Gastrocnemius medialis (tissue), 4 donors: ENCODE results near the gene ACP1. TPM values are rescaled to one million over a fixed set of nuclear protein-coding genes. Genes with fewer than 3 reads are reported as not detected.

ENCODE experiments used
- ATAC-seq, 2 donors: fragments of 150-250 bp; one replicate each; pipeline ENCODE4 v1.9.1; 2016
- DNase-seq, 2 donors: peaks; one replicate each; pipeline ENCODE4 v3.0.0-alpha.2; 2019
- H3K27ac ChIP-seq, 4 donors: fragments of 200-600 bp; sonication (generic); 1 replicate in 1 of 4; 2 replicates in 3 of 4; pipeline ENCODE4 v1.5.1; 2016 to 2018; ENCODE audit warnings: mild to moderate bottlenecking in 2 of 4, moderate library complexity in 1 of 4
- H3K27me3 ChIP-seq, 3 donors: fragments of 200-600 bp; sonication (generic) in 2 of 3; 1 replicate in 1 of 3; 2 replicates in 2 of 3; pipeline versions ENCODE4 v1.5.1 to v1.6.0; 2016 to 2019; ENCODE audit warnings: mild to moderate bottlenecking in 1 of 3, moderate library complexity in 1 of 3
- H3K36me3 ChIP-seq, 2 donors: fragments of 200-600 bp; sonication (generic) in 1 of 2; one replicate each; pipeline ENCODE4 v1.5.1; 2017 to 2018
- H3K4me1 ChIP-seq, 2 donors: fragments of 200-600 bp; sonication (generic) in 1 of 2; one replicate each; pipeline ENCODE4 v1.5.1; 2016 to 2017; ENCODE audit warnings: mild to moderate bottlenecking in 2 of 2
- H3K4me3 ChIP-seq, 4 donors: fragments of 200-600 bp; sonication (generic) in 3 of 4; 1 replicate in 1 of 4; 2 replicates in 3 of 4; pipeline ENCODE4 v1.5.1; 2016 to 2019; ENCODE audit warnings: mild to moderate bottlenecking in 2 of 4
- H3K9me3 ChIP-seq, 3 donors: fragments of 200-600 bp; sonication (generic) in 2 of 3; 1 replicate in 1 of 3; 2 replicates in 2 of 3; pipeline ENCODE4 v1.5.1; 2016 to 2019
- POLR2A ChIP-seq, 2 donors: fragments of 450-650 bp; IDR thresholded peaks; one replicate each; pipeline ENCODE4 v1.6.1; 2017; ENCODE audit warnings: antibody characterized with exemption in 2 of 2, mild to moderate bottlenecking in 2 of 2, moderate library complexity in 2 of 2
- in situ Hi-C, 4 donors: fragments of 200-750 bp; cut with MboI; loops; one replicate each; pipeline versions ENCODE4 v1.15.0 to v1.8.0; 2017; ENCODE audit warnings: low sequenced_read_pairs in 4 of 4
- intact Hi-C: fragments of 100-400 bp; cut with DNase I; formaldehyde crosslinking; loops from one replicate; pipeline ENCODE4 v1.15.1; 2023; ENCODE audit warnings: low total_unique reads
- total RNA-seq, 4 donors: library from RNA; depleted of rRNA; stranded (reverse); fragments of >200 nt; gene quantifications; one replicate each; pipeline versions ENCODE4 v1.1.0 to v1.2.3, GENCODE V29; 2016
- TF ChIP-seq, protein P1 (sequence below), 5 experiments: fragments of 450-650 bp in 3 of 5; fragments of 200-600 bp in 2 of 5; sonication (generic) in 2 of 5; IDR thresholded peaks in 4 of 5; conservative IDR thresholded peaks in 1 of 5; 1 replicate in 4 of 5; 2 replicates in 1 of 5; pipeline ENCODE4 v1.5.1; 2016 to 2019; ENCODE audit warnings: antibody characterized with exemption in 5 of 5, mild to moderate bottlenecking in 3 of 5, moderate library complexity in 3 of 5

Gene ACP1
- total RNA-seq, 4 donors from 2014 or later: 69.7 to 91.3 (median 81.9) TPM

DNA sequence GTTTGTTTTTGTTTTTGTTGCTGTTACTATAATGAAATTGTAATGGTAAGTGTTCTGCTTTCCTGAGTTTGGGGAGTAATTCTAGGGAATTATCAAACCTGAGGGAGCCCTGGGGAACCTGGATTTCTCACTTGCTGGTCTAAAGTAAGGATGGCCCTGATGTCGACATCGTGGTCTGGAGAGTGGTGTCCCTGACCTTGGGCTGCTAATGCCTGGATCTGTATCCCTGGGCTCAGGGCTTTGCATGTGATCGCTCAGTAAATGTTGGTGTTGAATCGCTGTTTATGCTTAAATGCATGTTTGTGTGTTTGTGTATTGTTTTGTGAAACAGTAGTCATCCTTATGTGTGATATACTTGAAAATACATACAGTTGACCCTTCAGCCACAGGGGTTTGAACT, 6.1 kb downstream of the ACP1 start:
- no peaks in the 10 kb centered on the region for H3K9me3 ChIP-seq
- ATAC-seq: no peak
- no peaks in the 10 kb centered on the region for H3K27me3 ChIP-seq
- in situ Hi-C loops (no loop called here), intact Hi-C loops (no loop called here)
- H3K36me3 ChIP-seq: peaks cover 0 to 10% of the 10 kb centered on the region in 2 donors
- H3K4me3 ChIP-seq: no peak overlapping the region
- no peak for DNase-seq
- TF ChIP-seq POLR2A (IDR thresholded peaks at IDR 0.05): no peak
- TF ChIP-seq, protein P1, sequence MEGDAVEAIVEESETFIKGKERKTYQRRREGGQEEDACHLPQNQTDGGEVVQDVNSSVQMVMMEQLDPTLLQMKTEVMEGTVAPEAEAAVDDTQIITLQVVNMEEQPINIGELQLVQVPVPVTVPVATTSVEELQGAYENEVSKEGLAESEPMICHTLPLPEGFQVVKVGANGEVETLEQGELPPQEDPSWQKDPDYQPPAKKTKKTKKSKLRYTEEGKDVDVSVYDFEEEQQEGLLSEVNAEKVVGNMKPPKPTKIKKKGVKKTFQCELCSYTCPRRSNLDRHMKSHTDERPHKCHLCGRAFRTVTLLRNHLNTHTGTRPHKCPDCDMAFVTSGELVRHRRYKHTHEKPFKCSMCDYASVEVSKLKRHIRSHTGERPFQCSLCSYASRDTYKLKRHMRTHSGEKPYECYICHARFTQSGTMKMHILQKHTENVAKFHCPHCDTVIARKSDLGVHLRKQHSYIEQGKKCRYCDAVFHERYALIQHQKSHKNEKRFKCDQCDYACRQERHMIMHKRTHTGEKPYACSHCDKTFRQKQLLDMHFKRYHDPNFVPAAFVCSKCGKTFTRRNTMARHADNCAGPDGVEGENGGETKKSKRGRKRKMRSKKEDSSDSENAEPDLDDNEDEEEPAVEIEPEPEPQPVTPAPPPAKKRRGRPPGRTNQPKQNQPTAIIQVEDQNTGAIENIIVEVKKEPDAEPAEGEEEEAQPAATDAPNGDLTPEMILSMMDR (IDR thresholded peaks at IDR 0.05 in 4 of 5, conservative IDR thresholded peaks at IDR 0.05 in 1 of 5): no peak
- no peak overlapping the region for H3K27ac ChIP-seq
- H3K4me1 ChIP-seq: peaks cover 19 to 31% of the 10 kb centered on the region in 2 donors

DNA sequence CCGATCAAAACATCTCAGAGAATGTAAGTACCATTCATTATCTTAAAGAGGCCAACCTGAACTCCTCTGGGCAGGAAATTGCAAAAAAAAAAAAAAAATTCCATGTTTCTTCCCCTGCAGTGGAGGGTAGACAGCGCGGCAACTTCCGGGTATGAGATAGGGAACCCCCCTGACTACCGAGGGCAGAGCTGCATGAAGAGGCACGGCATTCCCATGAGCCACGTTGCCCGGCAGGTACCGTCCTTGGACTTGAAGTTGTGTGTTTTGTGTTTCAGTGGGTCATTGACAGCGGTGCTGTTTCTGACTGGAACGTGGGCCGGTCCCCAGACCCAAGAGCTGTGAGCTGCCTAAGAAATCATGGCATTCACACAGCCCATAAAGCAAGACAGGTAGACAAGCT, 7.2 kb downstream of the ACP1 start:
- ATAC-seq (no peak), DNase-seq (no peak)
- H3K27ac ChIP-seq: no peak overlapping the region
- no peaks in the 10 kb centered on the region for H3K27me3 ChIP-seq
- no peaks in the 10 kb centered on the region for H3K9me3 ChIP-seq
- in situ Hi-C loops: no loop called here
- intact Hi-C loops: no loop called here
- TF ChIP-seq, protein P1 (IDR thresholded peaks at IDR 0.05 in 4 of 5, conservative IDR thresholded peaks at IDR 0.05 in 1 of 5): no peak
- TF ChIP-seq POLR2A (IDR thresholded peaks at IDR 0.05): no peak
- H3K4me3 ChIP-seq: no peak overlapping the region
- H3K36me3 ChIP-seq: peaks cover 0 to 13% of the 10 kb centered on the region in 2 donors
- peaks cover 13 to 21% of the 10 kb centered on the region in 2 donors for H3K4me1 ChIP-seq

DNA sequence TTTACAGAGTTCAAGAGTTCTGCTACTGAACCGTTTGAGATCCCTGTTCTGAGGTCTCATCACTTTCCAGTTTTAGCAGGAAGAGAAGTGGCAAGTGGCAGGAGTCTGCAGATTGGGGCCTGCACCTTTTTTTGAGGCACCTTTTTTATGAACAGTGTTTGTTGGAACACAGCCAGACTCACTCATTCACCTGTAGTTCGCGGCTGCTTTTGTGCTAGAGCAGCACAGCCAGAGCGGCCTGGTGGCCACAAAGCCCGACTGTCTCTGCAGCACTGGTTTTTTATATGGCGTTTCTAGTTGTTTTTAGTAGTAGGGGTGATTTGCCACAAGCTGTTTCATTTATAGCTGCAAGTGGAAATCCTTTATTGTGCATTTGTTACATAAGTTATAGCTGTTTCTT, 8.6 kb downstream of the ACP1 start:
- in situ Hi-C loops: no loop called here
- TF ChIP-seq, protein P1 (IDR thresholded peaks at IDR 0.05 in 4 of 5, conservative IDR thresholded peaks at IDR 0.05 in 1 of 5): no peak
- no peak for TF ChIP-seq POLR2A (IDR thresholded peaks at IDR 0.05)
- Histone ChIP-seq H3K4me1 (peaks cover 13 to 19% of the 10 kb centered on the region in 2 donors), H3K36me3 (peaks cover 0 to 27% of the 10 kb centered on the region in 2 donors), H3K4me3 (no peak overlapping the region), H3K9me3 (no peaks in the 10 kb centered on the region), H3K27me3 (no peaks in the 10 kb centered on the region), H3K27ac (no peak overlapping the region)
- intact Hi-C loops: no loop called here
- ATAC-seq: no peak
- DNase-seq: no peak

DNA sequence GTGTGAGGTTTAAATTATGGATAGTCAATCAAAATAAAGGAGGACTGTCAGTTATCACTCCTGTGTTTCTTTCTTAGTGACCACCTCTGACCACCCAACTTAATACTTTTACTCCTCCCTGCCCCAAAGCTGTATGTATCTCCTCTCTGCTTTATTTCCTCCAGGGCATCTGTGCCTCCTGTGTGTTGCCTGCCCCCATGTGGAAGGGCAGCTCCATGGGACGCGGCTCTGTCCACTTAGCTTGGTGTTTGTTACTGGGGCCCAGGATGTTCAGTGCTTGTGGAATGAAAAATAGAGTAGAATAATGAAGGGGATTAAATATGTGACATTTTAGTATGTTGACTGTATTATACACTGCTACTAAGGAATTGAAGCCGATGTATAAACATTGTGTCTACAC, 9.8 kb downstream of the ACP1 start:
- H3K27ac ChIP-seq: no peak overlapping the region
- peaks cover 6 to 13% of the 10 kb centered on the region in 2 donors for H3K4me1 ChIP-seq
- H3K36me3 ChIP-seq: peaks cover 0 to 38% of the 10 kb centered on the region in 2 donors
- H3K4me3 ChIP-seq: no peak overlapping the region
- no peak for TF ChIP-seq POLR2A (IDR thresholded peaks at IDR 0.05)
- TF ChIP-seq, protein P1 (IDR thresholded peaks at IDR 0.05 in 4 of 5, conservative IDR thresholded peaks at IDR 0.05 in 1 of 5): no peak
- no peak for ATAC-seq
- H3K9me3 ChIP-seq: no peaks in the 10 kb centered on the region
- DNase-seq: no peak
- intact Hi-C loops (no loop called here), in situ Hi-C loops (no loop called here)
- H3K27me3 ChIP-seq: no peaks in the 10 kb centered on the region

DNA sequence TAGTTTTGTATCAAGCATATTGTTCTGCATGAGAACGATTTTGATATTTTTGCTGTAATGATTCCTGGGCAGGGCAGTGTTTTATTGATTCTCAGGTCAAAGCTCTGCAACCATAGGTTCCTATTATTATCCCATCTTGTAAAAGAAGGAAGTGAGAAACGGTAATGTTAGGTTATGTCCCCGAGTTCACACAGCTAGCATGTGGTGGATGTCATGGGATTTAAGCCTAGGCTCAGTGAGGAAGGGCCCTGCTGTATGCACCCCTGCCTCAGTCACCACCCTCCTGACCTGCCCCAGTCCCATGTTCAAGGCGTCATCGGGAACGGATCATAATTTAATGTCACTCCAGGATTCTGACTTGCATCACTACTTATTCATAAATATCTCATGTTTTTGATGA, 10.7 kb downstream of the ACP1 start:
- no peaks in the 10 kb centered on the region for H3K9me3 ChIP-seq
- no peak overlapping the region for H3K27ac ChIP-seq
- ATAC-seq (no peak), DNase-seq (no peak)
- in situ Hi-C loops (no loop called here), intact Hi-C loops (no loop called here)
- H3K36me3 ChIP-seq: peaks cover 0 to 48% of the 10 kb centered on the region in 2 donors
- H3K4me3 ChIP-seq: no peak overlapping the region
- TF ChIP-seq POLR2A (IDR thresholded peaks at IDR 0.05): no peak
- TF ChIP-seq, protein P1 (IDR thresholded peaks at IDR 0.05 in 4 of 5, conservative IDR thresholded peaks at IDR 0.05 in 1 of 5): no peak
- no peaks in the 10 kb centered on the region for H3K27me3 ChIP-seq
- H3K4me1 ChIP-seq: peaks cover 0 to 5% of the 10 kb centered on the region in 2 donors
